PC-9 (cell line): ENCODE measurements around the gene DNASE1L2. TPM values are rescaled to one million over a fixed set of nuclear protein-coding genes. Genes with fewer than 3 reads are reported as not detected.

Experiments used
- BruUV-seq: library from RNA; stranded (reverse); fragments of 400-500 nt; replicated peaks from 2 replicates; lab custom pipeline; 2021; lab: Mats Ljungman, UMichigan
- CTCF ChIA-PET: fragments of 300-600 bp; sonication (Branson Sonifier 250); formaldehyde crosslinking; loops from one replicate; lab custom pipeline; 2022; ENCODE audit warnings: antibody characterized with exemption; lab: Charles Lee
- POLR2A ChIA-PET: fragments of 300-600 bp; sonication (Branson Sonifier 250); formaldehyde crosslinking; loops from one replicate; lab custom pipeline; 2022; ENCODE audit warnings: antibody characterized with exemption; ENCODE audit not compliant: unreplicated experiment; lab: Charles Lee
- DNase-seq, 2 experiments: peaks; one replicate each; pipeline versions ENCODE4 v3.0.0 to v3.0.0-alpha.2; 2015 to 2022; ENCODE audit warnings: mixed read lengths in 1 of 2
- H2AFZ ChIP-seq: fragments of 200-600 bp; sonication (generic); 2 replicates; pipeline ENCODE4 v1.8.1; 2017; ENCODE audit warnings: antibody characterized with exemption
- H3F3A ChIP-seq: fragments of 200-600 bp; sonication (generic); 2 replicates; pipeline ENCODE4 v1.8.1; 2017; ENCODE audit warnings: antibody characterized with exemption, mild to moderate bottlenecking, low read depth; ENCODE audit not compliant: insufficient read depth
- H3K27ac ChIP-seq: fragments of 200-600 bp; sonication (generic); 2 replicates; pipeline ENCODE4 v1.6.1; 2016; ENCODE audit warnings: mixed run types
- H3K27me3 ChIP-seq: fragments of 200-600 bp; sonication (generic); 2 replicates; pipeline ENCODE4 v1.6.1; 2016; ENCODE audit warnings: low read depth, mixed run types; ENCODE audit not compliant: insufficient read depth
- H3K36me3 ChIP-seq: fragments of 200-600 bp; sonication (generic); 2 replicates; pipeline ENCODE4 v1.6.1; 2016; ENCODE audit warnings: low read depth, mixed run types
- H3K4me1 ChIP-seq: fragments of 200-600 bp; sonication (generic); replicated peaks from 2 replicates; pipeline ENCODE4 v1.6.1; 2016; ENCODE audit warnings: mixed run types; ENCODE audit not compliant: insufficient read depth
- H3K4me2 ChIP-seq: fragments of 200-600 bp; sonication (generic); 2 replicates; pipeline ENCODE4 v1.6.1; 2017; ENCODE audit warnings: mixed run types
- H3K4me3 ChIP-seq: fragments of 200-600 bp; sonication (generic); 2 replicates; pipeline ENCODE4 v1.6.1; 2016; ENCODE audit warnings: mixed run types
- H3K79me2 ChIP-seq: fragments of 200-600 bp; sonication (generic); 2 replicates; pipeline ENCODE4 v1.6.1; 2017; ENCODE audit warnings: low read depth, mixed run types
- H3K9me2 ChIP-seq: fragments of 200-600 bp; sonication (generic); 2 replicates; pipeline ENCODE4 v1.8.1; 2017; ENCODE audit warnings: mild to moderate bottlenecking; ENCODE audit not compliant: insufficient read depth
- H3K9me3 ChIP-seq: fragments of 200-600 bp; sonication (generic); 2 replicates; pipeline ENCODE4 v1.8.1; 2016; ENCODE audit warnings: low read depth; ENCODE audit not compliant: insufficient read depth
- H4K20me1 ChIP-seq: fragments of 200-600 bp; sonication (generic); 2 replicates; pipeline ENCODE4 v1.8.1; 2017; ENCODE audit not compliant: insufficient read depth
- CTCF ChIP-seq: fragments of 200-600 bp; sonication (generic); conservative IDR thresholded peaks from 2 replicates; pipeline ENCODE4 v1.6.1; 2017; ENCODE audit warnings: mixed run types, antibody characterized with exemption, mild to moderate bottlenecking, moderate library complexity
- EZH2 ChIP-seq: fragments of 200-600 bp; sonication (generic); IDR thresholded peaks from 2 replicates; pipeline ENCODE4 v1.8.0; 2017; ENCODE audit warnings: antibody characterized with exemption, low read depth
- intact Hi-C: fragments of 100-400 bp; cut with micrococcal nuclease; formaldehyde crosslinking; loops from one replicate; pipeline ENCODE4 v1.10.0; 2022; ENCODE audit not compliant: unreplicated experiment
- total RNA-seq: library from RNA; stranded (reverse); gene quantifications from 2 replicates; pipeline ENCODE4 v1.2.3, GENCODE V29; 2021

The DNASE1L2 gene
- total RNA-seq, 1 experiment from 2014 or later = 7.3 TPM

GRCh38 chr16:2267913-2268666, 31.8 kb downstream of the DNASE1L2 start, which contains the start of gene RNPS1:
Gene RNPS1 (minus strand): TSS chr16:2268126. CDS start chr16:2264643, 3,483 bp downstream.
- Histone ChIP-seq H2AFZ (peak within 1 kb of the TSS; percentile 90), H3K9me3 (no peaks in the 10 kb centered on the region), H3F3A (peaks cover 25% of the 10 kb centered on the region; the same call in 1 of the 2 replicates), H3K4me3 (peak within 1 kb of the TSS; percentile 92), H3K4me2 (peak within 1 kb of the TSS; percentile 94), H4K20me1 (peaks cover 40% of the 10 kb centered on the region), H3K4me1 (peaks cover 14% of the 10 kb centered on the region), H3K9me2 (no peaks in the 10 kb centered on the region), H3K27me3 (no peaks in the 10 kb centered on the region), H3K79me2 (peaks cover 55% of the 10 kb centered on the region), H3K36me3 (0 out of 2 replicates have a peak, but pooled peaks cover 3% of the 10 kb centered on the region), H3K27ac (peak within 1 kb of the TSS; percentile 89)
- no peak for TF ChIP-seq CTCF
- TF ChIP-seq EZH2 = no peak
- POLR2A ChIA-PET = interaction anchor here (0.5 kb wide), 1 partner anchor 118 kb away, joined by 4 read pairs; no protein-coding TSS in a partner anchor
- CTCF ChIA-PET = no interaction called here
- intact Hi-C loops = loop anchor here (1.0 to 2.0 kb wide), 2 partner anchors 45 to 161 kb away; partner anchors contain the start of genes CCNF and E4F1
- BruUV-seq = no TSS peak
- DNase-seq = peak; percentile 83 to 96

- H3K4me3 ChIP-seq = no peak overlapping the region
- no peaks in the 10 kb centered on the region for H3K9me2 ChIP-seq
- 0 out of 2 replicates have a peak, but pooled peaks cover 3% of the 10 kb centered on the region for H3K36me3 ChIP-seq
- POLR2A ChIA-PET = no interaction called here
- H3K9me3 ChIP-seq = no peaks in the 10 kb centered on the region
- no peak overlapping the region for H3K27ac ChIP-seq
- H4K20me1 ChIP-seq = peaks cover 23% of the 10 kb centered on the region
- H2AFZ ChIP-seq = no peak overlapping the region
- intact Hi-C loops = no loop called here
- no TSS peak for BruUV-seq
- peaks cover 14% of the 10 kb centered on the region for H3K4me1 ChIP-seq
- peaks cover 12% of the 10 kb centered on the region; the same call in 1 of the 2 replicates for H3F3A ChIP-seq
- DNase-seq = no peak
- no peak overlapping the region; the same call in 1 of the 2 replicates for H3K4me2 ChIP-seq
- CTCF ChIA-PET = no interaction called here
- TF ChIP-seq CTCF (no peak), EZH2 (no peak)
- H3K27me3 ChIP-seq = no peaks in the 10 kb centered on the region
- peaks cover 36% of the 10 kb centered on the region for H3K79me2 ChIP-seq
Observed at GRCh38 chr16:2270070-2270462, 33.8 kb downstream of the DNASE1L2 start.

- no TSS peak for BruUV-seq
- POLR2A ChIA-PET = no interaction called here
- no peak for TF ChIP-seq CTCF
- no peak for TF ChIP-seq EZH2
Observed at GRCh38 chr16:2270588-2271470, 34.6 kb downstream of the DNASE1L2 start.

More at GRCh38 chr16:2270588-2271470, 34.6 kb downstream of the DNASE1L2 start:
- DNase-seq = no peak
- Histone ChIP-seq H3K27me3 (no peaks in the 10 kb centered on the region), H3K27ac (no peak overlapping the region), H3K79me2 (peaks cover 28% of the 10 kb centered on the region), H3K4me1 (peaks cover 9% of the 10 kb centered on the region), H2AFZ (no peak overlapping the region), H4K20me1 (peaks cover 15% of the 10 kb centered on the region), H3K4me3 (no peak overlapping the region), H3K36me3 (0 out of 2 replicates have a peak, but pooled peaks cover 2% of the 10 kb centered on the region), H3K4me2 (no peak overlapping the region), H3K9me2 (no peaks in the 10 kb centered on the region), H3F3A (peaks cover 5% of the 10 kb centered on the region; the same call in 1 of the 2 replicates), H3K9me3 (no peaks in the 10 kb centered on the region)
- CTCF ChIA-PET = no interaction called here
- intact Hi-C loops = no loop called here
